HL-60 (cell line): ENCODE results near the gene ATP8A2.

Source experiments
- DNase-seq, 2 experiments: peaks; one replicate each; pipeline ENCODE4 v3.0.0-alpha.2; 2010 to 2020; ENCODE audit warnings: low read depth in 1 of 2, low spot score in 1 of 2
- H3K27ac ChIP-seq: fragments of 250-450 bp; sonication (Bioruptor Pico); replicated peaks from 2 replicates; pipeline ENCODE4 v1.5.1; 2020; ENCODE audit warnings: mild to moderate bottlenecking, moderate library complexity
- H3K27me3 ChIP-seq: fragments of 250-450 bp; sonication (Bioruptor Pico); 2 replicates; pipeline ENCODE4 v1.5.1; 2021; ENCODE audit warnings: mild to moderate bottlenecking, moderate library complexity; ENCODE audit not compliant: insufficient read depth, poor library complexity, severe bottlenecking
- H3K4me3 ChIP-seq: replicated peaks from 2 replicates; pipeline ENCODE4 v1.5.1; 2011; ENCODE audit warnings: mild to moderate bottlenecking, control low read depth, low read length; ENCODE audit not compliant: insufficient read depth
- GABPA ChIP-seq: IDR thresholded peaks from 2 replicates; pipeline ENCODE4 v1.6.1; 2012; ENCODE audit warnings: low read depth
- POLR2AphosphoS5 ChIP-seq: IDR thresholded peaks from 2 replicates; pipeline ENCODE4 v1.6.1; 2012; ENCODE audit warnings: low read depth
- REST ChIP-seq: IDR thresholded peaks from 2 replicates; pipeline ENCODE4 v1.6.1; 2012; ENCODE audit warnings: low read depth; ENCODE audit not compliant: insufficient replicate concordance
- SPI1 ChIP-seq: IDR thresholded peaks from 2 replicates; pipeline ENCODE4 v1.6.1; 2012; ENCODE audit warnings: low read depth, mild to moderate bottlenecking, borderline replicate concordance
- TF ChIP-seq, protein P1 (sequence below): IDR thresholded peaks from one replicate; pipeline ENCODE4 v1.5.1; 2011; ENCODE audit warnings: low read length, control low read depth, inconsistent platforms; ENCODE audit not compliant: insufficient read depth

Gene ATP8A2

DNA sequence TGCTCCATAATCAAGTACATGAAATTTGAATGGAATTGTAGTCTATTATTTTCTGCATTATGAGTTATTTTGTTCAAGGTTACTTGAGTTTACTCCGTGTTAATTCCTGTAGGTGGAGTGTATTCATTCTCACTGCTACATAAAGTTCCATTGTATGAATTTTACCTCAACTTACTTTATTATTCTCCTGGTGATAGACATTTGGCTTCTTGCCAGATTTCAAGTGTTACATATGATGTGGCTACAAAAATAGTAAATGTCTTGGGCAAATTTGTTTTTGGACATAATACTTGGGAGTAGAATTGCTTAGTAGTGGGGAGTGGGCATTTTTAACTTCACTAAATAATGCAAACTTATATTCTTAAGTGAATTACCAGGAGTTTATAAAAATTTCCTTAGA lies 351.1 kb downstream of the ATP8A2 start:
- Histone ChIP-seq H3K4me3 (no peak overlapping the region), H3K27me3 (no peaks in the 10 kb centered on the region), H3K27ac (no peak overlapping the region)
- no peak for TF ChIP-seq POLR2AphosphoS5
- TF ChIP-seq SPI1 = no peak
- TF ChIP-seq, protein P1, sequence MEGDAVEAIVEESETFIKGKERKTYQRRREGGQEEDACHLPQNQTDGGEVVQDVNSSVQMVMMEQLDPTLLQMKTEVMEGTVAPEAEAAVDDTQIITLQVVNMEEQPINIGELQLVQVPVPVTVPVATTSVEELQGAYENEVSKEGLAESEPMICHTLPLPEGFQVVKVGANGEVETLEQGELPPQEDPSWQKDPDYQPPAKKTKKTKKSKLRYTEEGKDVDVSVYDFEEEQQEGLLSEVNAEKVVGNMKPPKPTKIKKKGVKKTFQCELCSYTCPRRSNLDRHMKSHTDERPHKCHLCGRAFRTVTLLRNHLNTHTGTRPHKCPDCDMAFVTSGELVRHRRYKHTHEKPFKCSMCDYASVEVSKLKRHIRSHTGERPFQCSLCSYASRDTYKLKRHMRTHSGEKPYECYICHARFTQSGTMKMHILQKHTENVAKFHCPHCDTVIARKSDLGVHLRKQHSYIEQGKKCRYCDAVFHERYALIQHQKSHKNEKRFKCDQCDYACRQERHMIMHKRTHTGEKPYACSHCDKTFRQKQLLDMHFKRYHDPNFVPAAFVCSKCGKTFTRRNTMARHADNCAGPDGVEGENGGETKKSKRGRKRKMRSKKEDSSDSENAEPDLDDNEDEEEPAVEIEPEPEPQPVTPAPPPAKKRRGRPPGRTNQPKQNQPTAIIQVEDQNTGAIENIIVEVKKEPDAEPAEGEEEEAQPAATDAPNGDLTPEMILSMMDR = no peak
- no peak for TF ChIP-seq GABPA
- TF ChIP-seq REST = no peak
- DNase-seq = no peak

DNA sequence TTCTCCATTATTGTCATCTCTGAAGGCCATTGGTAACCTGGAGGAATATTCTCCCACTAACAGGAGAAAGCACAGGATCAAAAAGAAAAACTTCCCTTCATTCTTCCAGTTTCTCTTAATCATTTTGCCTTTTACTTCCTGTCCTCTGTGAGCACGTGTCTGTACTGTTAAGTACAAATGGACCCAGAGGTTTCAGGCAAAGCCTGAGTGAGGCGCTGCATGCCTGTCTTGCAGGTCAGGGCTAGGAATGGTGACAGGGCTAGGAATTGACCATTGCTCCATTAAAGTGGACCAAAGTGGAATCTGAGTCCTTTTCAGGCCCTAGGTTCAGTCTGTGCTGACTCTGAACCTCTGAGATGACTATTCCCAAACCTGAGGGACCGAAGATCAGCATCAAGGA lies 353.3 kb downstream of the ATP8A2 start:
- H3K27me3 ChIP-seq = no peaks in the 10 kb centered on the region
- H3K27ac ChIP-seq = no peak overlapping the region
- no peak overlapping the region for H3K4me3 ChIP-seq
- DNase-seq = no peak
- TF ChIP-seq, protein P1 = no peak
- TF ChIP-seq POLR2AphosphoS5 (no peak), REST (no peak), SPI1 (no peak), GABPA (no peak)

- H3K27ac ChIP-seq = no peak overlapping the region
- H3K27me3 ChIP-seq = peaks cover 2% of the 10 kb centered on the region
- no peak overlapping the region for H3K4me3 ChIP-seq
- no peak for DNase-seq
- TF ChIP-seq REST = no peak
- no peak for TF ChIP-seq SPI1
- no peak for TF ChIP-seq POLR2AphosphoS5
- TF ChIP-seq GABPA = no peak
- TF ChIP-seq, protein P1 = no peak
Observed at GRCh38 chr13:25727250-25727649, 355.5 kb downstream of the ATP8A2 start.
